ENCODE data around the gene TCL1B.
"Not testable (repeated sequence)": the region's sequence is repeated elsewhere in the genome, so short reads cannot be mapped to it uniquely, and the experiment has no call there.

Gene TCL1B

DNA sequence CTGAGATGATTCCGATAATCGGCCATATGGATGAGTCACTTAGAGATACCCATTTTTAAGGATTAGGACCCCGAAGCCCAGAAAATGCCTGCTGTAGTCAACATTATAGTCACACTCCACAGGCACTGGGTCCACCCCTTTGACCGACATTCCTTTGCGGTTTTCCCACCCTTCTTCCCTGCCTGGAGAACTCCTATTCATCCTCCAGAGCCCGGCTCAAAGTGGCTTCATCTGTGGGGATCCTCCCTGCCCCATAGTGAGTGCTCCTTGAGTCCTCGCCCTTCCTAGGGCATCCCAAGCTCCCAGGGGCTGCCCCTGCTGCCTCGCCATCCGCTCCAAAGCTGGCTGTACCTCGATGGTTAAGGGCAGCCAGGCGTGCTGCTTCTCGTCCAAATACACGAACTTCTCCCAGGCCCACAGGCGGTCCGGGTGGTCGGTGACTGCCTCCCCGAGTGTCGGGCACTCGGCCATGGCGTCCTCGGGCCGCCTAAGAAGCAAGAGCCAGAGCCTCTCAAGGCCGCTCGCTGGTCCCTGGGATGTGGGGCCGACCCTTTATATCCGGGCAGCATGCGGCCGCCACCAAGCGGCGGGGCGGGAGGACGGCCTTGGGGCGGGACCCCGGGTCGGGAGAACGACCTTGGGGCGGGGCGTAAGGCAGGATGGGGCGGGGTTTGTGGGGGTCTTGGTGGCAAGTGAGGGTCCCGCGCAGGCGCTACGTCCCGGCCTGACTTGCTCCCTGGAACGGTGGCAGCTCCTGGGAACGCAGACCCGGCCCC lies 27.6 kb downstream of the TCL1B start, which contains the start of gene TCL1A:
Gene TCL1A (minus strand): TSS at position 530 of the 776 bp plus-strand sequence. CDS start 59 bp downstream, at position 471.
- Histone ChIP-seq H3K9ac (ENCODE audit: low read length) (no peak within 1 kb of the TSS), H3K4me1 (ENCODE audit: control insufficient read depth, insufficient read depth, low read length) (no peaks in the 10 kb centered on the region), H3K27ac (ENCODE audit: low read depth, low read length) (no peak within 1 kb of the TSS), H3K27me3 (ENCODE audit: control insufficient read depth, insufficient read depth, low read length) (peaks cover 3% of the 10 kb centered on the region), H3K36me3 (ENCODE audit: control insufficient read depth, insufficient read depth, low read length) (no peaks in the 10 kb centered on the region), H3K4me3 (ENCODE audit: low read length) (no peak within 1 kb of the TSS)

DNA sequence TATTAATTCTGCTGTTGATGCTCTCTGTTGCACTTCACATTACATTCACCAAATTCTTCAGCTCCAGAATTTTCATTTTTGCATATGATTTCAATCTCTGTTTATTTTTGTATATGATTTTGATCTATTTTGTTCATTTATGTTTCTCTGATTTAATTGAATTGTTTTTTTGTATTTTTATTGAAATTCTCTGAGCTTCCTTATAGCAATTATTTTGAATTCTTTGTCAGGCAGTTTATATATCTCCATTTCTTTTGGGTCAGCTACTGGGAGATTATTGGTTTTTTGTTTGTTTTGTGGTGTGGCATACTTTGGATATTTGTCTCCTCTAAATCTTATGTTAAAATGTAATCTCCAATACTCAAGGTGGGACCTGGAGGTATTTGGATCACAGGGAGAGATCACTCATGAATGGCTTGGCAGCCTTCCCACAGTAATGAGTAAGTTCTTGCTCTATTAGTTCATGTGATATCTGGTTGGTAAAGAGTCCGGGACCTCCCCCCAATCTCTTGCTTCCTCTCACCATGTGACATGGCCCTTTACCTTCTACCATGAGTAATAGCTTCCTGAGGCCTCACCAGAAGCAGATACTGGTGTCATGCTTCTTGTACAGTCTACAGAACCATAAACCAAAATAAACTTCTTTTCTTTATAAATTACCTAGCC lies 36.4 kb downstream of the TCL1B start:
- no peak overlapping the region for H3K27ac ChIP-seq (ENCODE audit: low read depth, low read length)
- no peaks in the 10 kb centered on the region for H3K4me1 ChIP-seq (ENCODE audit: control insufficient read depth, insufficient read depth, low read length)
- H3K36me3 ChIP-seq (ENCODE audit: control insufficient read depth, insufficient read depth, low read length): no peaks in the 10 kb centered on the region
- no peak overlapping the region for H3K9ac ChIP-seq (ENCODE audit: low read length)
- H3K27me3 ChIP-seq (ENCODE audit: control insufficient read depth, insufficient read depth, low read length): no peaks in the 10 kb centered on the region
- no peak overlapping the region for H3K4me3 ChIP-seq (ENCODE audit: low read length)

DNA sequence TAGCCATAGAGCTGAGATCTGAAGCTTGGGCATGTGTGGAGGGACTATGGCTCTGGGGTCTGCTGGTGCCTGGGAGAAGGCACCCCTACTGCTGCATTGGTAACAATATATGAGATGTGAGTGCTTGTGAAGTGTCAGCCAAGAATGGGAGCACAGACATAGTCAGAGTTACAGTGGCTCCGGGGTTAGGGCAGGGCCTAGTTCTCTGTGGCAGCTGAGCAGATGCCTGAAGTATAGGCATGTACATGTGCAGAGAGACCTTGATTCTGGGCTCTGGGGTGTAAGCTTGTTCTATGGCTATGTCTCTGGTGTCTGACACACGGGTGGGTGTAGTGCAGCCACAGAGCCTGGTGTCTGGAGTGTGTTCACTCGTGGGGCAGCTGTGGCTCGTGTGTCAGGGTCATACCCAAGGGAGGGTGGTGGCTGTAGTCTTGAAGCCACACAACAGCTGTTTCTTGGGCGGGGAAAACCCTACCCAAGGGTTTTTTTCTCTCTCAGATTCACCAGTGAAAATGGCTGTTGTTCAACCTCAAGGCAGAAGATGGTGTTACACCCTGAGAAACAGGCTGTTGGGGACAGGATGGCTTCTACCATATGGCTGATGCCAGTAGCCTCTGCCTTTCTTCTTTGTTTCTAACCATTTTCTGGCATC lies 39.6 kb downstream of the TCL1B start:
- Histone ChIP-seq H3K27ac (ENCODE audit: low read depth, low read length) (no peak overlapping the region), H3K9ac (ENCODE audit: low read length) (no peak overlapping the region), H3K4me3 (ENCODE audit: low read length) (no peak overlapping the region), H3K27me3 (ENCODE audit: control insufficient read depth, insufficient read depth, low read length) (no peaks in the 10 kb centered on the region), H3K36me3 (ENCODE audit: control insufficient read depth, insufficient read depth, low read length) (no peaks in the 10 kb centered on the region), H3K4me1 (ENCODE audit: control insufficient read depth, insufficient read depth, low read length) (no peaks in the 10 kb centered on the region)

DNA sequence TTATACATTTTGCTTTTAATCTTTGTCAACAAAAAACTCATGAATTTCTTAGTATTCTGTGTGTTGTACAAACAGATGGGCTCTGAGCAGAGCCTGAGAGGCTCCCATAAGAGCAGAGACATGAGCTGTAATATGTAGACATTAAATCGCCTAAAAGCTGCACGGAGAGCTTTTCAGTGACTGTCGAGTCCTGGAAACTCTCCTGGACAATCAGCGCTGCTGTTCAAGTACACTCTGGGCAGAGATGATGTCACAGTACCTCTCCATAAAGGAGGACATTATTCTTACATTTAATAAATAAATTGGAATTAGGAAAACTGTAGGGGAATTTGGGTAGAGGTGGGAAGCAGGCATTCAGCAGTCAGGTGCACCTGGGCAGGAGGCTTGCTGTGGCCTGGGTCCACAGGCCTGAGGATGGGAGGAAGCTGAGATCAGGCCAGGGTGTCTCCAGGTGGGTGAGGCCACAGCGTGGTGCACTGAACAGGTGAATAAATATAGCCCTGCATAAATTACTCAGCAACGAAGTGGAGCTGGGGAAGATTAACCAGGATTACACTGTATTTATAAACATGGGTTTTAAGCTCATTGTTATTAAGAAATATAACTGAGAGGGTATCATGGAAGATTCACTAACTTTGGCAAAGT lies 41.0 kb downstream of the TCL1B start:
- H3K4me3 ChIP-seq (ENCODE audit: low read length): no peak overlapping the region
- H3K36me3 ChIP-seq (ENCODE audit: control insufficient read depth, insufficient read depth, low read length): no peaks in the 10 kb centered on the region
- H3K27ac ChIP-seq (ENCODE audit: low read depth, low read length): no peak overlapping the region
- no peaks in the 10 kb centered on the region for H3K27me3 ChIP-seq (ENCODE audit: control insufficient read depth, insufficient read depth, low read length)
- no peak overlapping the region for H3K9ac ChIP-seq (ENCODE audit: low read length)
- no peaks in the 10 kb centered on the region for H3K4me1 ChIP-seq (ENCODE audit: control insufficient read depth, insufficient read depth, low read length)

DNA sequence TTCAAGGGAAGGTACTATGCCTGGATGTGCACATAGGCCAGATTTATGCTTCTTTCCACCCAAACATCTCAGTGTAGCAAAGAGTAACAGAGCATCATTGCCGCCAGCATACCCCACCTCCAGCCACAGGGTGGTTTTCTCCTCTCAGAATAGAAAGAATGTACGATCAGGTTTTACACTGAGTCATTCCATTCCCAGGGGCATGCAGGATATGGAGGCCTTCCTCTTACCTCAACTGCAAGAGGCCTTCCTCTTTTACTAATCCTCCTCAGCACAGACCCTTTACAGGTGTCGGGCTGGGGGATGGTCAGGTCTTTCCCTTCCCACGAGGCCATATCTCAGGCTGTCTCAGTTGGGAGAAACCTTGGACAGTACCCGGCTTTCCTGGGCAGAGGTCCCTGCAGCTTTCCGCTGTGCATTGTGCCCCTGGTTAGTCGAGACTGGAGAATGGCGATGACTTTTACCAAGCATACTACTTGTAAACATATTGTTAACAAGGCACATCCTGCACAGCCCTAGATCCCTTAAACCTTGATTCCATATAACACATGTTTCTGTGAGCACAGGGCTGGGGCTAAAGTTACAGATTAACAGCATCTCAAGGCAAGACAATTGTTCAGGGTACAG lies 43.3 kb downstream of the TCL1B start:
- not testable (repeated sequence) for H3K4me3 ChIP-seq (ENCODE audit: low read length); H3K27ac ChIP-seq (ENCODE audit: low read depth, low read length); H3K27me3 ChIP-seq (ENCODE audit: control insufficient read depth, insufficient read depth, low read length); H3K36me3 ChIP-seq (ENCODE audit: control insufficient read depth, insufficient read depth, low read length); H3K9ac ChIP-seq (ENCODE audit: low read length); H3K4me1 ChIP-seq (ENCODE audit: control insufficient read depth, insufficient read depth, low read length)

DNA sequence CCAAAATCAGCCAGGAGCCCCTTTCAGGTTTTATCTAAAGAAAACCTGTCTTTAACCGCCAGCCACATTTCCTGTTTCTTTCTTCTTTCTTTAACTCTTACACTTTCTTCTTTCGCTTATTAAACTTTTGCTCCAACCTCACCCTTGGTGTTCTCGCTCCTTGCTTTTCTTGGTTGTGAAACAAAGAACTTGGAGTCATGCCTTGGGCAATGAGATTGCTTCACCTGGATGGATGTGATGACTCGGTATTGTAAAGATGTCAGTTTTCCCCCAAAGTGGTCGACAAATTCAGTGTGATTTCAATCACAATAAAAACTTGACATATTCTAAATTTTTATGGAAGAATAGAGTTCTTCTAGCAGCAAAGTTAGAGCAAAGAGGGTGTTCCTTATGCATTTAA lies 43.9 kb downstream of the TCL1B start:
- Histone ChIP-seq H3K27me3 (ENCODE audit: control insufficient read depth, insufficient read depth, low read length) (no peaks in the 10 kb centered on the region), H3K36me3 (ENCODE audit: control insufficient read depth, insufficient read depth, low read length) (no peaks in the 10 kb centered on the region), H3K4me3 (ENCODE audit: low read length) (no peak overlapping the region), H3K4me1 (ENCODE audit: control insufficient read depth, insufficient read depth, low read length) (no peaks in the 10 kb centered on the region), H3K27ac (ENCODE audit: low read depth, low read length) (no peak overlapping the region), H3K9ac (ENCODE audit: low read length) (no peak overlapping the region)

DNA sequence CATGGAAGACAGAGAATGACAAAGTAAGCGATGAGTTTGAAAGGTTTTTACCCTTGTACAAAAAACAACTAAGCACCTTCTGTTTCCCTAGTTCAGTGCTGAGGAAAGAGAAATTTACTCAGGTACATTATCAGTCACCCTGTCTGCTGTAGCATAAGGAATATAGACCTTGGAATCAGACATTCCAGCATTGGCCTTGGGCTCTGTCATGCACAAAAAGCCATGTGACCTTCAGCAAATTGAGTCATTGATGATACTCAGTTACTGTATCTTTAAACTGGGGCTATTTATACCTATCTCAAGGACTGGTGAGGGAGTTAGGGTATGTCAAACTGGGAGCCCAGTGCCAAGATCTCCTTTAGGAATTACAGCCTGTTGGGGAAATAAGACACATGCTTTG lies 47.0 kb downstream of the TCL1B start:
- Histone ChIP-seq H3K9ac (ENCODE audit: low read length) (no peak overlapping the region), H3K4me1 (ENCODE audit: control insufficient read depth, insufficient read depth, low read length) (no peaks in the 10 kb centered on the region), H3K36me3 (ENCODE audit: control insufficient read depth, insufficient read depth, low read length) (no peaks in the 10 kb centered on the region), H3K27ac (ENCODE audit: low read depth, low read length) (no peak overlapping the region), H3K27me3 (ENCODE audit: control insufficient read depth, insufficient read depth, low read length) (no peaks in the 10 kb centered on the region), H3K4me3 (ENCODE audit: low read length) (no peak overlapping the region)

DNA sequence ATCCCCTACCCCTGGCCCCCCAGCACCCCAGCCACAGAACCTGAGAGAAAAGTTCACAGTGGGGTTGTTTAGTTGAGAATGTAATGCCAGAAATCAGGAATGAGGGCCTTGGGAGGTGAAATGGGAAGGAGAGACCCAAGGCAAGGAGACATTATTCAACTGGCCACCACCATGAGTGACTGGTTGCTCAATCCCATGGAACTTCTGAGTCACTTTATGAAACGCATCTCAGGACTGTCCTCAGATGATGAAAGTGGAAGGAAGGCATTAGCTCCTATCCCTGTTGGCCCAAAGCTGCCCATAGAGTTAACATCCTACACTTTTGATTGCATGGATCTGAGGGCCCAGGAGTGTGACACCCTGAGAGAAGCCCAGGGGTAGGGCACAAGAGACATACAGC lies 53.1 kb downstream of the TCL1B start:
- Histone ChIP-seq H3K27ac (ENCODE audit: low read depth, low read length) (no peak overlapping the region), H3K36me3 (ENCODE audit: control insufficient read depth, insufficient read depth, low read length) (no peaks in the 10 kb centered on the region), H3K4me1 (ENCODE audit: control insufficient read depth, insufficient read depth, low read length) (no peaks in the 10 kb centered on the region), H3K4me3 (ENCODE audit: low read length) (no peak overlapping the region), H3K9ac (ENCODE audit: low read length) (no peak overlapping the region), H3K27me3 (ENCODE audit: control insufficient read depth, insufficient read depth, low read length) (no peaks in the 10 kb centered on the region)

DNA sequence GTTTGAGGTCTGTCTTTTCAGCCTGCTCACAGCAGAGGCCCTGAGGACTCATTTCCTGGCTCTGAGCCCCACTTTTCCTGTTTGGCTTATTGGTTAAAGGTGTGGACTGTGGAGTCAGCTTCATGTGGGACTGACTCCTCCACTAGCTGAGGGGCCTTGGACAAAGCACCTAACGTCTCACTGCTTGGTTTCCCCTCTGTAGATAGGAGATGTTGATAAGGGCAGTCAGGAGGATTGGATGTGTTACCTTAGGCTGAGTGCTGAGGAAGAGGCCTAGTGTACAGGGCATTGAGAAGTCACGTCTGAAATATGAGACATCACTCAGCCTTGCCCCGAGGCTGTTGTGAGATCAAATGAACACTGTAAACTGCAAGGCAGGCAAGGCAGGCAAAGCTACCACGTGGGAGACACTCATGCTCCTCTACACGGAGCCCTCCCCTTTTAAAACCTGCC lies 54.8 kb downstream of the TCL1B start:
- Histone ChIP-seq H3K27ac (ENCODE audit: low read depth, low read length) (no peak overlapping the region), H3K4me3 (ENCODE audit: low read length) (no peak overlapping the region), H3K4me1 (ENCODE audit: control insufficient read depth, insufficient read depth, low read length) (no peaks in the 10 kb centered on the region), H3K9ac (ENCODE audit: low read length) (no peak overlapping the region), H3K36me3 (ENCODE audit: control insufficient read depth, insufficient read depth, low read length) (no peaks in the 10 kb centered on the region), H3K27me3 (ENCODE audit: control insufficient read depth, insufficient read depth, low read length) (no peaks in the 10 kb centered on the region)

DNA sequence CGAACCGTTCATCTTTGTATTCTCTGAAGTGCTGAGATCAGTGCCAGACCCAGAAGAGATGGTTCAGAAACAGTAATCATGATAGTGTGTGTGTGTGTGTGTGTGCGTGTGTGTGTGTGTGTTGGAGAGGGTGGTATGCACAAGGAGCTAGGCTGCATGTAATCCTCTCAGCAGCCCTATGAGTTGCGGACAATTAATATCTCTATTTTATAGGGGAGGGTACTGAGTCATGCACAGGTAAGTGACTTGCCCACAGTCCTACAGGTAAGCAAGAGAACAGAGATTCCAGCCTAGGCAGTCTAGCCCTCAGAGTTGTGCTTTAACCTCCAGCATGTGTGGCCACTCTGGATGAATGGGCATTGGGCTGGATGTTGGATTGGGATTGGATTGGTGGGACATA lies 55.6 kb downstream of the TCL1B start:
- Histone ChIP-seq H3K36me3 (ENCODE audit: control insufficient read depth, insufficient read depth, low read length) (no peaks in the 10 kb centered on the region), H3K4me1 (ENCODE audit: control insufficient read depth, insufficient read depth, low read length) (no peaks in the 10 kb centered on the region), H3K4me3 (ENCODE audit: low read length) (no peak overlapping the region), H3K27me3 (ENCODE audit: control insufficient read depth, insufficient read depth, low read length) (no peaks in the 10 kb centered on the region), H3K27ac (ENCODE audit: low read depth, low read length) (no peak overlapping the region), H3K9ac (ENCODE audit: low read length) (no peak overlapping the region)

All from rectal smooth muscle tissue (tissue), 1 donor.